ENCODE results near the gene PODN. TPM values are rescaled to one million over a fixed set of nuclear protein-coding genes. Genes with fewer than 3 reads are reported as not detected.

PODN gene
- total RNA-seq, 4 donors from 2014 or later = 88.4 to 197 (median 150) TPM

GRCh38 chr1:53130598-53130877 is 68.5 kb downstream of the PODN start:
- no peak for TF ChIP-seq CTCF (IDR thresholded peaks at IDR 0.05; ENCODE audit: low read depth)

- no peak for TF ChIP-seq CTCF (IDR thresholded peaks at IDR 0.05; ENCODE audit: low read depth)
These were observed 69.0 kb downstream of the PODN start for GRCh38 chr1:53130878-53131589.

- TF ChIP-seq CTCF (IDR thresholded peaks at IDR 0.05; ENCODE audit: low read depth) = no peak
These were observed 69.6 kb downstream of the PODN start for GRCh38 chr1:53131590-53131938.

GRCh38 chr1:53132176-53132575 is 70.2 kb downstream of the PODN start:
- TF ChIP-seq CTCF (IDR thresholded peaks at IDR 0.05; ENCODE audit: low read depth) = no peak

- TF ChIP-seq CTCF (IDR thresholded peaks at IDR 0.05; ENCODE audit: low read depth) = no peak
These were observed 71.4 kb downstream of the PODN start for GRCh38 chr1:53133261-53134041.

- no peak for TF ChIP-seq CTCF (IDR thresholded peaks at IDR 0.05; ENCODE audit: low read depth)
These were observed 72.1 kb downstream of the PODN start for GRCh38 chr1:53134042-53134485.

Small RNAs within 50 kb of the gene (small RNA-seq; reads per million reads assigned to genes)
- not detected for gene HIGD1AP11

Other genes starting within 250 kb of the PODN start
- under 1 TPM in 1 of 4 donors, not detected in 3; 0.19 TPM for gene ZYG11A, start 219.5 kb upstream of the PODN start, total RNA-seq
- 100 to 1,000 TPM in 2 of 4 donors, 10 to 100 TPM in 2; 67.7 to 419 (median 129) TPM for gene ECHDC2, start 140.5 kb upstream of the PODN start, total RNA-seq
- 100 to 1,000 TPM; 152 to 223 (median 170) TPM for gene SCP2, start 134.9 kb upstream of the PODN start, total RNA-seq
- gene SLC1A7, start 80.4 kb downstream of the PODN start, total RNA-seq = under 1 TPM in 2 of 4 donors, not detected in 2; 0.17 to 0.94 TPM
- gene CPT2, start 134.6 kb downstream of the PODN start, total RNA-seq = 10 to 100 TPM; 16.0 to 36.2 (median 23.1) TPM
- gene CZIB, start 158.4 kb downstream of the PODN start, total RNA-seq = 10 to 100 TPM; 53.9 to 69.4 (median 65.2) TPM
- 10 to 100 TPM; 27.7 to 47.4 (median 30.3) TPM for gene MAGOH, start 176.3 kb downstream of the PODN start, total RNA-seq